HuH-7.5 (cell line): ENCODE measurements around the gene SPACA4.

Experiments used
- DNase-seq: peaks from one replicate; pipeline ENCODE4 v3.0.0; 2011; ENCODE audit warnings: low spot score

SPACA4 gene

DNA sequence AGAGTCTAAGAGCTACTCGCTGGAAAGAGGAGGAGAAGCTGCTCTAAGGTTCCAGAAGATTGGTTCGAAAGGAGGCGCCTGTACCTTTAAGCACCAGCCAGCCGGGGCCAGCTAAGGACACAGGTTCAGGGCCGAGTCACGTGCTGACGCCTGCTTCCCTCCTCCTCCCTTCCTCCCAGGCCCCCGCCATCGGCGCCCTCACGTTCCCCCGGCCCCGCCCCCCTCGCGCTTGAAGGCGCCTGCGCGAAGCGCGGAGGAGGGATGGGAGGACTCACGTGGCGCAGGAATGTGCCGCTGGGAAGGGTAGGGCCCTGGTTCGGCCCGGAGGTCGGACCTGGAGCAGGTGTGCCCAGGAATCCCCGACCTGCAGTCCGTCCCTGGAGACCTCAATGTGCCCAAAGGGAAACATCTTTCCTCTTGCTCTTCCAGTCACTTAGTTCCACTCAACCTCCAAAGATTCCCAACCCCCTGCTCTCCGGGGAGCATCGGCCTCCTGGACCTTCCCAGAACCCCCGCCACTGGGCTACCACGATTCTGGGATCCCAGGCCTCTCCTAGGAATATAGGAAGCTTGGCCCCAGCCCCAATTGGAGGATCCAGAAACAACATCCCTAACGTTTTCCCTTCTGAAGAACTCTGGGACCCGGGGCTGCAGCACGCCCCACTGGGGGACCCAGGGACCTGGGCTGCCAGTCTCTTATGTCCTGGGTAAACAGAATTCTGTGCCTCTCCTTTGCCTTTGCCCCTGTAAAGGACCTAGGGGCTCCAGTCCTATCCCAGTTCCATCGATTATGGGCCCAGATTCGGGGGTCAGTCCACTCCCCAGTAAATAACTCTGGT lies 28.1 kb downstream of the SPACA4 start:
- peak; percentile 96 for DNase-seq

DNA sequence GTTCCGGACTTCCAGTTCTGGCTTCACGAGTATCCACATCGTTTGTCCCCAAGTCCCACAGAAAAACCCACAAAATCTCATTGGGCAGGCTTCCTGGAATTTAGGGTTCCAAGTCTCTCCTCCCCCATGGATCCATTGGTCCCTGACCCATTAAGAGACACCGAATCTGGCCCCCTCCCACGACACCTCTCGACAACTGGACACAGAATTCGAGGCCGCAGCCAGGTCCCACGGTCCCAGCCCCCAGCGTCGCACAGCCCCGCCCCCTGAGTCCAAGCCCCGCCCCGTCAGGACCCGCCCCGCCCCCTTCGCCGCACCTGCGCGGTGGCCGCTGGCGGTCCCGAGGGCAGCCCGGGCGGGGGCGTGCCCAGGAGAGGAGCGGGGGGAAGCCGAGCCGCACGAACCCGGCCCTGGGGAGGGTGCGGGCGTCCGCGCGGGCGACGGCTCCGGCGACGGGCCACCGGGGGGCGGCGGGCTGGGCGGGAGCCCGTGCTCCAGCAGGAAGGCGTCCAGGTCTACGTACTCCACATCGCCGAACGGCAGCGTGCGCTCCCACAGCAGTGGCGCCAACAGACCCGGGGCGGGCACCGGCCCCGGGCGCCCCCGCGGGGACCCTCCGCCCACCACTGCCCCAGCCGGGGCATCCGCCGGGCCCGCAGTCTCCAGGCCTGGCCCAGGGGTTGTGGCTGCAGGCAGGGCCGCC lies 28.9 kb downstream of the SPACA4 start:
- DNase-seq, result peak; percentile 86

DNA sequence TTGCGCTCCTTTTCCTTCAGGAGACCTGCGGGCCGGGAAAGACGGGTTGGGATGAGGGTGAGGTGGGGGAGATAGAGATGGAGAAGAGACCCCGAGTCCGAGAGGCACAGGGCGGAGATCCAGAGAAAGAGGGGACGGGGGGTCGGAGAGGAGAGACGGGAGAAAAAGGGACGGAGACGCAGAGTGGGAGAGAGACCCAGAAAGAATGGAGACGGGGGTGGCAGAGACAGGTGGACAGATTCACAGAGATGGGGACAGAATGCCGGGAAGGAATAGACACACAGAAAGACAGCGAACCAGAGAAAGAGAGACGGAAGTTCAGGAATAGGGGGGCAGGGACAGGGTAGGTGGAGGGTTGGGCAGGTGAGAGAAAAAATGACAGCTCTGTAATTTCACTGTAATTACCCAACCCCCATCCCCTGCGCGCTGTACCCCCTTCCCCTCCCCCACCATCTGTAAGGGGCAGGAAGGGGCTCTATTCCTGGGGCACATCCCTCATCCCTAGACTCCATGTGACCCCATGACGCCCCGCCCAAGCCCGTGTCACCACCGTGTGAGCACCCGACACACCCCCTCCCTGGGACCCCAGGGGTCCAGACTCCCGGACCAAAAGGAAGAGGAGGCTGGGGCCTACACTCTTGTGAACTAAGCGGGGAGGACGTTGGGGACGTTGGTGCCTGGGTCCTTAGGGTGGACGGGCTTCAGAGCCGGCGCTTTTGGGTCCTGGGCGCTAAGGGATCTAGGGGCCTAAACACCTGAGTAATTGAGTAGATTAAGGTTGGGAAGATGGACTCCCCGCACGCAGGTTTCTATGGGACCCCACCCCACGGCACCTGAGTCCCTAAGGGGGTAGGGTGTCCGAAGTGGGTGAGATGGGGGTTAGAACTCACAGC lies 29.7 kb downstream of the SPACA4 start:
- no peak for DNase-seq

DNA sequence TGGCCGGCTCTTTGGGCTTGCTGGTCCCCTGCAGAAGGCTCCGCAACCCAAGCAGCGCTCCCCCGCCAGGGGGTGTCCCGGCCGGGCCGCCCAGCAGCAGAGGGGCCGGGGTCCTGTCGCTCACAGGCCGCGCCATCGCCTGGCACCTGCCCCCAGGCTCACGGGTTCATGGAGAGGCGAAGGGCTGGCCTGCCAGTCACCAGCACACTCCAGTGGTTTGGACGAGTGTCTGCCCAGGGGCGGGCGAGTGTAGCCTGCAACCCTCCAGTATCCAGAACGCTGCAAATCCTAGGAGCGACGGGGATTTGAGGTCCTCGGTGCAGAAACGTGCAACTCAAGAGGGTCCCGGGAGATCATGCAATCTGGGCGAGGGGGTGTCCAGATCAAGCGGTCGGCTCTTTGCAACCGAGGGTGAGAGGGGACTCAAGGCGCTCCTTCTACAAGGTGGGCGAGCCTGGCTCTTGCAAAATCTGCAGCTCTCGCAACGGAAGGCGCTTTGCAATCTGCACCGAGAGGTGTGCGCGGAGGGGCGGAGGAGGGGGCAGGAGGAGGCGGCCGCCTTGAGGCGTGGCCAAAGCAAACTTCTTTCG lies 30.4 kb downstream of the SPACA4 start, which contains the start of gene DBP:
Gene DBP, minus strand, starts transcription at position 521 of the 590 bp plus-strand sequence. Its CDS starts 385 bp downstream, at position 136.
- DNase-seq, result no peak

DNA sequence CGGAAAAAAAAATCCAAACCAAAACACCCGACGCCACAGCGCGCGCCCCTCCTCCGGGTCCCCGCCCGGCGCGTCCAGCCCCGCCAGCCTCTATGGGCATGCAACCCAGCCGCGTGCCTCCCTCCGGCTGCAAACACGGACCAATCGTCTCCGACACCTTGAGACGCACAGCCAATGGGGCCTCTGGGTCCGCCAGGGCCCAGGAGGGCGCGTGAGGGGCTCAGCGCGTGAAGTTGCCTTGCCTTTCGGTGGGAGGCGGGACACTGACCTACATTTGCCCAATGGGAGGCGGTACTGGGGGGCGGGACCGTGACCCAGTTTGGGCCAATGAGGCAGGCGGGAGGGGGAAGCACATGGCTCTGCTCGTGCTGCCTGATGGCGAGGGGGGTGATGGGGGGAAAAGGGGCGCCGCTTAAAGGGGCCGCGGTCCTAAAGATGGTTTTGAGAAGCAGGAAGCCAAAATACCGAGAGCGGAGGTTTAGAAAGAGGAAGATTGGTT lies 31.0 kb downstream of the SPACA4 start:
- peak; percentile 97 for DNase-seq

DNA sequence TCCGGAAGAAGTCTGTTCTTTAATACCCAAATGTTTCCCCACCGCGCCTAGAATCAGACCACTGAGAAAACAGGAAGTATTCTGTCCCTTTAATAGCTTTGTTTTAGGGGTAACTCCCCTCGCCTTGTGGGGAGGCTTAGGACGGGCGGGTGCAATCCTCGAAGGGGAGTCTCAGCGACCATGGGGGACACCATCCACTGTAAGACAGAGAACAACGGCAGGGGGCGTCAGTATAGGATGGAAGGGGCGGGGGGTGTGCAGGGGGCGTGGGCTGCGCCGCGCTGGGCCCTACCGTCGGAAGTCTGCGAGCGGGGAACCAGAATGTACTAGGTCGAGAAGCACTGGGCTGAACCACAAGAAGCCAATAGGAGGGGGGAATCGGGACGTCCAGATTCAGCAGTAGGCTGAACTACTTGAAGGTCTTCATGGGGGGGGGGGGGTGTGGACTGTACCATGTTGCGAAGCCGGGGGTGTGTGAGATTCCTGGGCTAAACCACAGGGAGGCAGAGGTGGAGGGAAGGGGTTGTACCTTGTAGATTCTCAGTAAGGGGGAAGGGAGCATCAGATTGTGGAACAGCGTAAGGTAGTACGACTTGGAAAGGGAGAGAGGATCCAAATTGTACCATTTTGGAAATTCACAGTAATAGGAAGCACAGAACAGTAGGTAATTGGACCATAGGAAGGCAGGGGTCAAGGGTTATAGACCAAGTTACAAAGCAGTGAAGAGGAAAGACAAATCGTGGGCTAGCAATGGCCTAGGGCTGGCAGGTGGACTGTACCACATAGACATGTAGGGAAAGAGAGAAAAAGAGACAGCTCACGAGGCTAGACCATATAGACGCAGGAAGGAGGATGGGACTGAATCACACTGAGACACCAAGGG lies 31.6 kb downstream of the SPACA4 start:
- DNase-seq, result peak; percentile 78

DNA sequence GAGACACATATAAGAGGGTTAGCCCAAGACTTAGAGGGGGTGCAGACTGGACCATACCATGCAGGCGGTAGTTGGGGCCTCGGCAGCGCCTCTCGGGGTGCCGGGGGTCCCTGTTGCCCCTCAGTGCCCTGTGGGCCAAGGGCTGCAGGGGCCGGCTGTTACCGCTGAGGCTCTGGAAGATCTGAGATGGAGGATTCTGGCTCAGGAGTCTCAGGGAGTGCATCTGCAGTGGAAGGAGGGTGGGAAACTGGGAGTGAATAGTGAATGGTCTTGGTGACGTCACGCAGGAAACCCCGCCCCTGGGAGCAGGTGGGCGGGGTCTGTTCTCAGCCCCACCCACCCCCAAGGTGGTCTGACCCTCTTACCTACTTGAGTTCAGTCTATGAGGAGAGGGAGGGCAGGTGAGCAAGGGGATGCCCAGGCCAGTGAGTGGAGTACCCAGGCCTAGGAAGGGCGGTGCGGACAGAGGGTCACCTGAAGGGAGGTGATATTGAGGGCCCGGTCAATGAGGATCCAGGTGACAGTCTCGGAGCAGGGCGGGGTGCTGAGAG lies 32.4 kb downstream of the SPACA4 start:
- no peak for DNase-seq

DNA sequence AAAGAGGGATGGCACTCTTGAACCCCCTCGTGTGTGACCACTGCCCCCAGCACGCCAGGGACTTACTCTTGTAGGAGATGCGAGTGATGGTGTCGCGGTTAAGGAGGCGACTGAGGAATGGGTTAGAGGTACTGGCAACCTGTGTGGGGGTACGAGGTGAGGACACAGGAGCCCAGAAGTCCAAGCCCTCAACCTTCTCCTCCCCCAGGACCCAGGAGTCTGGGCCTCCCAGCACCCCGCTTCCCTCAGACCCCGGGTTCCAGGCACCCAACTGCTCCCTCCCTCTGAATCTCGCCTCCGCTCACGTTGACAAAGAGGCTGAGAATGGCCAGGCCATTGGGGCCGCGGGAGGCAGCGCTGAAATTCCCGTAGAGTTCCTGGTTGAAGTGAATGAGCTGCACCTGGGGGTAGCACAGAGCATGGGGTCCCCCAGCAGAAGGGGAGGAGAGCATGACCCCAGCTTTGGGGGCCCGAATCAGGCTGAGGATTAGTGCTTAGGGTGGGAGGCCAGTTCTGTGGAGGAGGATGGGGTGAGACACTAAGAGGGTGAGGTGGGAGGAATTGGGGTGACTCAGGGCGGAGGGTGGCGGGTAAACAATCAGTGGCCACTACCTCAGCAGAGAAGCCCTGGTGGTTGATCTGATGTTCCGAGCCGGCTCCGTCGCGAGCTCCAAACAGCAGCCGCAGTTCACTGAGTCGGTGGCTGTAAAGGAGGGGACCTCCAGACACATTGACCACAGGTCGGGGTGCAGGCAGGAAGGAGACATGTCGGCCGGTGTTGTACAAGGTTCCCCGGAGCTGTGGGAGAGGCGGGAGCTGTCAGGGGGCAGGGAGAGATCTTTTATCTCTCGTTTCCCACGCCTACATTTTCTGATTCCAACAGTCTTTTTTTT lies 33.2 kb downstream of the SPACA4 start:
- no peak for DNase-seq

DNA sequence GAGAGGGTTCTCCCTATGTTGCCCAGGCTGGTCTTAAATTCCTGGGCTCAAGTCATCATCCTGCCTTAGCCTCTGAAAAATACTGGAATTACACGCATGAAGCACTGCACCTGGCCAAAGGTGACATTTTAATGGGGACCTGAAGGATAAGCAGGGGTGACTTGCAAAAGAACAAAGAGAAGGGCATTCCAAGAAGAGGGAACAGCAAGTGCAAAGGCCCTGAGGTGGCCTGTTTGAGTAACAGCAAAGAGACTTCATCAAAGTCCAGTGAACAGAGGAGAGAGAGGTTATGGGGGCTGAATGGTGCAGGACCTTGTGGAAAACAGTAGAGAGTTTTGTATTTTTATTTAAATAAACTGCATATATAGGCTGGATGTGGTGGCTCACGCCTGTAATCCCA lies 35.3 kb downstream of the SPACA4 start:
- DNase-seq, result no peak

DNA sequence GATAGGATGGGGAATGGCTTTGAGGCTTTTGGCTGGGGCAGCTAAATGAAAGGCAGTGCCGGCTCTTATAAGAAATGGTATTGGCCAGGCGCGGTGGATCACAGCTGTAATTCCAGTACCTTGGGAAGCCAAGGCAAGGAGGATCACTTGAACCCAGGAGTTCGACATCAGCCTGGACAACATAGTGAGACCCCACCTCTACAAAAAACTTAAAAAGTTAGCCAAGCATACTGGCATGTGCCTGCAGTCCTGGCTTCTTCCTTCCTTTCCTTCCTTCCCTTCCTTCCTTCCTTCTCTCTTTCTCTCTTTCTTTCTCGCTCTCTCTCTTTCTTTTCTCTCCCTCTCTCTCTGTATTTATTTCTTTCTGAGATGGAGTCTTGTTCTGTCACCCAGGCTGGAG lies 36.3 kb downstream of the SPACA4 start:
- DNase-seq, result no peak

DNA sequence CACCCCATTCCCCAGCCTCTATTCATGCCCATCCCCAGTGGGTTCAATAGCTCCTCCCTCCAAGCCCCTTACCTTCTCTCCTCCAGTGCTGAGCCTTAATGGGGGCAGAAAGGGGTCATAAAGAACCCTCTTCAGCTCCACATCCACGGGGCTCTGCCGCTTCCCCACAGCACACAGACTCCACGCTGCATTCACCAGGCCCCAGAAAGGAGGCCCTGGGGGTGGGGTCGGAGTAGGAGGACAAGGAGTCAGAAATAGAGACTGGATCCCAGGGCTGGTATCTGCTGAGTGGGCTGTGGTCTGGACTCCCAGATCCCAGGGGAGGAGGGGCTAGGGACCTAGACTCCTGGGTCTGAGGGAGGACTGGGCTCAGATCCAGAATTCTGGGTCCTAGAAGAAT lies 37.8 kb downstream of the SPACA4 start:
- no peak for DNase-seq

DNA sequence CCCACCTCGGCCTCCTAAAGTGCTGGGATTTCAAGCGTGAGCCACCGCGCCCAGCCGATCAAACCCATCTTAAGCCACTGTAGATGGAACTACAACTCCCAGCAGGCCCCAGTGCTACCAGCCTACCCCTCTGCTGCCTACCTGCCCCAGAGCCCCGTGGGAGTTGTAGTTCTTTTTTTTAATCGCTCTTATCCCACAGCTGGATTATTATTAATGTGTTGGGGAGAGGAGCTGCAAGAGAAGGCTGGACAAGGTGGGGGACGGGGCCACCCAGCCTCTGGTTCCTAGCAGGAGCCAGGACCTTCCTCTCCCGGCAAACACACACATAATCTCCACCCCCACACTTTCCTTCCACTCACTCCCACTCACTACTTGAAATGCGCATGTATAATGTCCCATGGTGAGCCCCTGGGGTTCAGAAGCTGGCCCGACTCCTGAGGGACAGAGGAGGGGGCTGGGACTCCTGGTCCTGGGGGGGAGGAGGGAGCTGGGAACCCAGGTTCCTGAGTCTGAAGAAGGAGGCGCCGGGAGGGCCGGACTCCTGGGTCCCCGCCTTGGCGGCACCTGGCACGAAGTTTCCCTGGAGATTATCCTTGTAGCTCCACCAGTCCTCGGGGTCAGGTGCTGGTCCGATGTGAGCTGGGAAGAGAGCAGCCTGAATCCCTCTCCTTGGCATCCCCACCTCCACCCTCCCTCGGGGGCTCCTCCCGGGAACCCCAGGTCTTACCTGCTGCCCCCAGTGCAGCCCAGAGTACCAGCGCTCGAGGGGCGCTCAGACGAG lies 38.5 kb downstream of the SPACA4 start:
- DNase-seq, result no peak

DNA sequence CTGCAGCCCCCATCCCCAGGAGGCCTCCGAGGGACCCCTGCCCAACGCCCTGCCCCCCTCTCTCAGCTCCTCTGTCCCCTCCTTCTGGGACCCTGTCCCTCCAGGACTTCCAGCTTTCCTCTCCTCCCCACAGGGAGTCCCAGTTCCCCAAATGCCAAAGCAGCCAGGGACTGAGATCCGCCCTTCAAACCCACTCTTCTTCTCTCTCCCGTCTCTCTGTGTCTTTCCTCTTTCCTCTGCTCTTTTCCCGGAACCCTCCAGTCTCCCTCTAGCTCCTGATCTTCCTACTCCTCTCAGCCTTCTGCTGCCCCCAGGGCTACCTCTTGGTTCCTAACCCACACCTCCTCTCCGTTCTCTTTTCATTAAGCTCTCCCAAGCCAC lies 39.1 kb downstream of the SPACA4 start:
- no peak for DNase-seq

DNA sequence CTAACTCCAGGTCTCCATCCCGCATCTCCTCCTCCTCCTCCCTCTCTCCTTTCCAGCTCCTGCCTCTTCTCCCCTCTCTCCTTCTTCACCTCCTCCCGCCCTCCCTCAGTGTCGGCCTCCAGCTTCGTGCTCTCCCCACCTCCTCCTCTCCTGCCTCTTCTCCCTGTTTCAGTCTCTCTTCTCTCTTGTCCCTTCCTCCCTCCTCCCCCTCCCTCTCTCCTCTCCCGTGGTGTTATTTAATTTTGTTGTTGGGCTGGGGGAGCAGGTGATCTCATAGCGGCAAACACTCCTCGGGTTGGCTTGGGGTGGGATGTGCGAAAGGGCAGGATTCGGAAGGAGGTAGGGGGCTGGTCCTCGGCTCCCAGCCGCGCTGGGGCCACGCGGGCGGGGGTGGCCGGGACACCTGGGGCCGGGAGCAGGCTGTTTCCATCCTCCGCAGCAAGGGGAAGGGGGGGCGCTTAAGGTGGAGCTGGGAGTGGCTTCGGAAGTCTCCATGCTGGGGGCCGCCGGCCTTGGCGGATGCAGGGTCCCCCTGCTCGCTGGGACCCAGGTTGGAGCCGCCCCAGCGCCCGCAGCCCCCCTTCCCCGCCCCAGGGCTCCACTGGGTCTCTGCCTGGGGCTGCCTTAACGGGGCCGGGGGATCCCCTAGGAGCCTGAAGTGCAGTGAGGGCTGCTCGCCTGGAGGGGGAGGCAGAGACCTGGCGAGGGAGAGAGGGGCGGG lies 39.6 kb downstream of the SPACA4 start, which contains the start of gene CA11:
Gene CA11, minus strand, starts transcription at position 187 of the 721 bp plus-strand sequence. CDS start 555 bp downstream, outside the sequence.
- peak; percentile 96 for DNase-seq

DNA sequence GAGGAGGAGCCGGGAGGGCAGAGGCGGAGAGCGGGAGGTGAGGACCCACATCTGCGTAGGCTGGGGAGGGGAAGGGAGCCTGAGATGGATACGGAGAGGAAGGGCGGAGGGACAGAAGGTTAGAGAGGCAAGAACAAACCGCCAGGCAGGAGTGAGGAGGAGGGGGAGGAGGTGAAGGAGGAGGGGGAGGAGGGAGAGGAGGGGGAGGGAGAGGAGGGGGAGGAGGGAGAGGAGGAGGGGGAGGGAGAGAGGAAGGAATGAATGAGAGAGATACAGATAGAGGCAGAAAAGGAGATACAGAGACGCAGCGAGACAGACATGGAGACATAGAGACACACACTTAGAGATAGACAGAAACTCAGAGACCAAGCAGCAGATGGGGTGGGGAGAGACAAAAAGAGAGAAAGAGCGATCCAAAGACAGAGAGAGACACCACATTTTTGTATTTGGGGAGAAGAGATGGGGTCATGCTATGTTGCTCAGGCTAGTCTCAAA lies 40.2 kb downstream of the SPACA4 start:
- no peak for DNase-seq

DNA sequence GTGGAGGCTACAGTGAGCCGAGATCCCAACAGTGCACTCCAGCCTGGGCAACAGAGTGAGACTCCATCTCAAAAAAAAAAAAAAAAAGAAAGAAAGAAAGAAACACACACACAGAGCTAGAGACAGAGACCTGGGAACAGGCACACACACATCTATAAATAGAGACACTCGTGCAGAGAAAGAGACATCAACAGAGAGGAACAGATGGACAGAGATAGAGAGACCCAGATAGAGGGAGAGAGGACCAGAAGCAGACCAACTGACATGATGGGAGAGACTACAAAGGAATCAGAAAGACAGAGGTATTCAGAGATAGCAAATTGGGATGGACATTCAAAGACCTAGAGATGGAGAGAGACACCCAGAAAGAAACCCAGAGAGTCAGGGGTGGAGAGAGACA lies 41.6 kb downstream of the SPACA4 start:
- DNase-seq, result no peak

DNA sequence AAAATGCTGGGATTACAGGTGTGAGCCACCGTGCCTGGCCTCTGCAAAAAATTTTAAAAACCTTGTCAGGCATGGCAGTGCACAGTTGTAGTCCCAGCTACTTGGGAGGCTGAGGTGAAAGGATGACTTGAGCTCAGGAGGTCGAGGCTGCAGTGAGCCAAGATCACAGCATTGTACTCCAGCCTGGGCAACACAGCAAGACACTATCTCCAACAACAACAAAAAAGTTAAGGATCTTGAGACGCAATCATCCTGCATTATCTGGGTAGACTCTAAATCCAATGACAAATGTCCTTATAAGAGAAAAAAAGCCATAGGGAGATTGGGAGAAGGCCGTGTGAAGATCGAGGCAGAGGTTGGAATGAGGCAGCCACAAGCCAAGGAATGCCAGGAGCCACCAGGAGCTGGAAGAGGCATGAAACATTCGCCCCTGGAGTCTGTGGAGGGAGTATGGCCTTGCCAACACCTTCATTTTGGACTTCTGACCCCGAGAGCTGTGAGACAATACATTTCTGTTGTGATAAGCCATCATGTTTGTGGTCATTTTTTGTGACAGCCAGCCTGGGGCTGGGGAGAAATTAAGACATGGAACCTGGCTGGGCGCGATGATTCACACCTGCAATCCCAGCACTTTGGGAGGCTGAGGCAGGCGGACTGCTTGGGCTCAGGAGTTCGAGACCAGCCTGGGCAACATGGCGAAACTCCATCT lies 44.6 kb downstream of the SPACA4 start:
- DNase-seq, result no peak
